HEK293 (cell line): ENCODE measurements around the gene APOE.

ENCODE experiments used
- CTCF ChIA-PET: fragments of 350-600 bp; formaldehyde crosslinking; extraction: SDS; loops from one replicate; lab custom pipeline; 2021; ENCODE audit warnings: antibody characterized with exemption; lab: Yijun Ruan, JAX
- POLR2A ChIA-PET: fragments of 300-600 bp; formaldehyde crosslinking; extraction: SDS; loops from one replicate; lab custom pipeline; 2020; ENCODE audit warnings: antibody characterized with exemption, inconsistent platforms; lab: Yijun Ruan, JAX
- H3K27ac ChIP-seq: fragments of 200-500 bp; sonication (Bioruptor generic); 2 replicates; pipeline ENCODE4 v1.5.1; 2014; ENCODE audit warnings: low read depth, low read length, control low read depth, inconsistent platforms; ENCODE audit errors: extremely low read depth
- H3K36me3 ChIP-seq, 2 experiments: fragments of 200-500 bp in 1 of 2; sonication (Bioruptor generic) in 1 of 2; 1 replicate in 1 of 2; 2 replicates in 1 of 2; pipeline ENCODE4 v1.5.1; 2014 to 2017; ENCODE audit warnings: inconsistent platforms in 2 of 2, low read length in 2 of 2; ENCODE audit not compliant: control insufficient read depth in 2 of 2, insufficient read depth in 1 of 2
- H3K4me1 ChIP-seq: fragments of 200-500 bp; sonication (Bioruptor generic); 2 replicates; pipeline ENCODE4 v1.5.1; 2014; ENCODE audit warnings: mild to moderate bottlenecking, low read length, inconsistent platforms; ENCODE audit not compliant: control insufficient read depth, insufficient read depth
- H3K4me3 ChIP-seq: 2 replicates; pipeline ENCODE4 v1.5.1; 2011; ENCODE audit warnings: low read depth, mild to moderate bottlenecking, control low read depth, low read length, moderate library complexity
- H3K9me3 ChIP-seq: fragments of 200-500 bp; sonication (Bioruptor generic); 2 replicates; pipeline ENCODE4 v1.5.1; 2014; ENCODE audit warnings: low read depth, low read length, inconsistent platforms; ENCODE audit not compliant: control insufficient read depth, insufficient read depth
- FEZF1 ChIP-seq: fragments of 450-650 bp; formaldehyde crosslinking; IDR thresholded peaks from 2 replicates; pipeline ENCODE4 v1.5.1; 2016; ENCODE audit warnings: missing biosample characterization, missing genetic modification characterization
- OSR2 ChIP-seq: fragments of 450-650 bp; formaldehyde crosslinking; IDR thresholded peaks from 2 replicates; pipeline ENCODE4 v1.5.1; 2016; ENCODE audit warnings: missing biosample characterization, missing genetic modification characterization
- SCRT1 ChIP-seq: fragments of 450-650 bp; formaldehyde crosslinking; IDR thresholded peaks from 2 replicates; pipeline ENCODE4 v1.5.1; 2016; ENCODE audit warnings: missing biosample characterization, missing genetic modification characterization, borderline replicate concordance
- TCF7L2 ChIP-seq: IDR thresholded peaks from 2 replicates; pipeline ENCODE4 v1.6.1; 2011; ENCODE audit warnings: low read depth, mild to moderate bottlenecking, inconsistent platforms, low read length, moderate library complexity, borderline replicate concordance
- ZNF114 ChIP-seq: fragments of 450-650 bp; formaldehyde crosslinking; IDR thresholded peaks from 2 replicates; pipeline ENCODE4 v1.5.0; 2017; ENCODE audit warnings: missing biosample characterization, missing genetic modification characterization
- ZNF274 ChIP-seq, 2 experiments: fragments of 200-500 bp in 1 of 2; fragments of 450-650 bp in 1 of 2; sonication (Bioruptor generic) in 1 of 2; formaldehyde crosslinking in 1 of 2; IDR thresholded peaks; 2 replicates each; pipeline versions ENCODE4 v1.5.1 to v1.6.1; 2014 to 2016; ENCODE audit warnings: borderline replicate concordance in 1 of 2, inconsistent platforms in 1 of 2, low read length in 1 of 2, missing biosample characterization in 1 of 2, missing genetic modification characterization in 1 of 2
- ZNF544 ChIP-seq: fragments of 450-650 bp; formaldehyde crosslinking; IDR thresholded peaks from 2 replicates; pipeline ENCODE4 v1.5.0; 2017; ENCODE audit warnings: missing biosample characterization, missing genetic modification characterization
- ZNF623 ChIP-seq: fragments of 450-650 bp; formaldehyde crosslinking; IDR thresholded peaks from 2 replicates; pipeline ENCODE4 v1.5.1; 2016; ENCODE audit warnings: missing biosample characterization, missing genetic modification characterization
- ZNF626 ChIP-seq: fragments of 450-650 bp; sonication (Bioruptor Pico); formaldehyde crosslinking; IDR thresholded peaks from 2 replicates; pipeline ENCODE4 v1.5.1; 2018; ENCODE audit warnings: missing biosample characterization, missing genetic modification characterization, inconsistent platforms
- TF ChIP-seq, protein P1 (sequence below): fragments of 450-650 bp; formaldehyde crosslinking; IDR thresholded peaks from 2 replicates; pipeline ENCODE4 v1.5.1; 2016; ENCODE audit warnings: missing biosample characterization, missing genetic modification characterization
- TF ChIP-seq, protein P2 (sequence below): sonication (generic); formaldehyde crosslinking; IDR thresholded peaks from 2 replicates; pipeline ENCODE4 v1.8.1; 2022; ENCODE audit warnings: mild to moderate bottlenecking, moderate library complexity, missing genetic modification reagents
- TF ChIP-seq, protein P3 (sequence below): fragments of 450-650 bp; formaldehyde crosslinking; conservative IDR thresholded peaks from 2 replicates; pipeline ENCODE4 v1.5.1; 2016; ENCODE audit warnings: low read depth, missing biosample characterization, missing genetic modification characterization

The APOE gene

DNA sequence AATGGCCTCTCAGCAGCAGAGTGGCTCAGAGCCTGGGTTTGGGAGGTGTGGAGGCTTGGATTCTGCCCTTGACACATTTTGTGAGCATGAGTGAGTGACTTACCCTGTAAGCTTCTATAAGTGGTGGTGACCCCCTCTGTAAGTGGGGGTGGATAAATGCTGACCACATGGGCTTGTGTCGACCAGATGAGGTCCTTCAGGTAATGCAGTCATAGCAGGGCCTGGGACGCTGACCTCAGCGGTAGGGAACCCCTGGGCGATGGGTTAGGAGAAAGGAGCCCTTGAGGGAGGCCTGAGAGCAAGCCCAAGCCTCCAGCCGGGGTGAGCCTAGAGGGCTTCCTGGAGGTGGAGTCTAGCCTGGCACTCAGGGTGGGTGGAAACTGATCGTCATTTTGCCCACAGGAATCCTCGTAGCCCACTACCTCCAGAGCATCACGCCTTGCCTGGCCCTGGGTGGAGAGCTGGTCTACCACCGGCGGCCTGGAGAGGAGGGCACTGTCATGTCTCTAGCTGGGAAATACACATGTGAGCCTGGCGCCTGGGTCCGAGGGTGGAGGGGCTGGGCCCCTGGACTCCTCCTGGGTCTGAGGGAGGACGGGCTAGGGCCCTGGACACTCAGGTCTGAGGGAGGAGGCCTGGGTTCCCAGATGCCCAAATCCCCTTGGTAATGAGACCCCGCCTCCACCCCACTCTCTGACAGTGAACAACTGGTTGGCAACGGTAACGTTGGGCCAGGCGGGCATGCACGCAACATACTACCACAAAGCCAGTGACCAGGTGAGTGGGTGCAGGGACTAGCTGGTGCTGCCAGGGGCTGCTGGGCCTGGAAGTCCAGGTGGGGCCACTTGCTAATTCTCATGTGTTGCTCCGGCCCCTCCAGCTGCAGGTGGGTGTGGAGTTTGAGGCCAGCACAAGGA, 5.0 kb upstream of the APOE start:
- peaks cover 41 to 61% of the 10 kb centered on the region in 2 experiments for H3K36me3 ChIP-seq
- no peaks in the 10 kb centered on the region for H3K9me3 ChIP-seq
- ChIA-PET POLR2A (interaction anchor here (0.7 to 2.2 kb wide), 3 partner anchors 10 to 116 kb away, joined by 3 to 10 read pairs (median 4); no protein-coding TSS in a partner anchor), CTCF (interaction anchor here (0.6 to 0.7 kb wide), 2 partner anchors 8 to 117 kb away, joined by 3 to 4 read pairs; no protein-coding TSS in a partner anchor)
- peaks cover 4% of the 10 kb centered on the region; the same call in 1 of the 2 replicates for H3K4me1 ChIP-seq
- H3K27ac ChIP-seq, result no peak overlapping the region
- TF ChIP-seq FEZF1 (tag by site-specific recombination) (no peak), ZNF626 (tag by site-specific recombination) (no peak), SCRT1 (tag by site-specific recombination) (no peak), ZNF544 (no peak)
- TF ChIP-seq, protein P1, sequence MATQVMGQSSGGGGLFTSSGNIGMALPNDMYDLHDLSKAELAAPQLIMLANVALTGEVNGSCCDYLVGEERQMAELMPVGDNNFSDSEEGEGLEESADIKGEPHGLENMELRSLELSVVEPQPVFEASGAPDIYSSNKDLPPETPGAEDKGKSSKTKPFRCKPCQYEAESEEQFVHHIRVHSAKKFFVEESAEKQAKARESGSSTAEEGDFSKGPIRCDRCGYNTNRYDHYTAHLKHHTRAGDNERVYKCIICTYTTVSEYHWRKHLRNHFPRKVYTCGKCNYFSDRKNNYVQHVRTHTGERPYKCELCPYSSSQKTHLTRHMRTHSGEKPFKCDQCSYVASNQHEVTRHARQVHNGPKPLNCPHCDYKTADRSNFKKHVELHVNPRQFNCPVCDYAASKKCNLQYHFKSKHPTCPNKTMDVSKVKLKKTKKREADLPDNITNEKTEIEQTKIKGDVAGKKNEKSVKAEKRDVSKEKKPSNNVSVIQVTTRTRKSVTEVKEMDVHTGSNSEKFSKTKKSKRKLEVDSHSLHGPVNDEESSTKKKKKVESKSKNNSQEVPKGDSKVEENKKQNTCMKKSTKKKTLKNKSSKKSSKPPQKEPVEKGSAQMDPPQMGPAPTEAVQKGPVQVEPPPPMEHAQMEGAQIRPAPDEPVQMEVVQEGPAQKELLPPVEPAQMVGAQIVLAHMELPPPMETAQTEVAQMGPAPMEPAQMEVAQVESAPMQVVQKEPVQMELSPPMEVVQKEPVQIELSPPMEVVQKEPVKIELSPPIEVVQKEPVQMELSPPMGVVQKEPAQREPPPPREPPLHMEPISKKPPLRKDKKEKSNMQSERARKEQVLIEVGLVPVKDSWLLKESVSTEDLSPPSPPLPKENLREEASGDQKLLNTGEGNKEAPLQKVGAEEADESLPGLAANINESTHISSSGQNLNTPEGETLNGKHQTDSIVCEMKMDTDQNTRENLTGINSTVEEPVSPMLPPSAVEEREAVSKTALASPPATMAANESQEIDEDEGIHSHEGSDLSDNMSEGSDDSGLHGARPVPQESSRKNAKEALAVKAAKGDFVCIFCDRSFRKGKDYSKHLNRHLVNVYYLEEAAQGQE (tag by site-specific recombination), result no peak
- no peak overlapping the region for H3K4me3 ChIP-seq

DNA sequence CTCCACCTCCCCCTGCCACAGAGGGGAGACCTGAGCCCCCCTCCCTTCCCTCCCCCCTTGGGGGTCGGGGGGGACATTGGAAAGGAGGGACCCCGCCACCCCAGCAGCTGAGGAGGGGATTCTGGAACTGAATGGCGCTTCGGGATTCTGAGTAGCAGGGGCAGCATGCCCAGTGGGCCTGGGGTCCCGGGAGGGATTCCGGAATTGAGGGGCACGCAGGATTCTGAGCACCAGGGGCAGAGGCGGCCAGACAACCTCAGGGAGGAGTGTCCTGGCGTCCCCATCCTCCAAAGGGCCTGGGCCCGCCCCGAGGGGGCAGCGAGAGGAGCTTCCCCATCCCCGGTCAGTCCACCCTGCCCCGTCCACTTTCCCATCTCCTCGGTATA, 2.4 kb upstream of the APOE start:
- no peak overlapping the region for H3K27ac ChIP-seq
- peaks cover 25 to 35% of the 10 kb centered on the region in 2 experiments; a peak in 2 of 3 replicates for H3K36me3 ChIP-seq
- no peaks in the 10 kb centered on the region for H3K9me3 ChIP-seq
- ChIA-PET CTCF (interaction anchor here (0.6 to 5.0 kb wide), 24 partner anchors 8 to 707 kb away, joined by 3 to 101 read pairs (median 4); partner anchors contain the start of genes APOC1, APOC2, CLPTM1 and TOMM40), POLR2A (no interaction called here)
- no peak overlapping the region for H3K4me3 ChIP-seq
- TF ChIP-seq, protein P2, sequence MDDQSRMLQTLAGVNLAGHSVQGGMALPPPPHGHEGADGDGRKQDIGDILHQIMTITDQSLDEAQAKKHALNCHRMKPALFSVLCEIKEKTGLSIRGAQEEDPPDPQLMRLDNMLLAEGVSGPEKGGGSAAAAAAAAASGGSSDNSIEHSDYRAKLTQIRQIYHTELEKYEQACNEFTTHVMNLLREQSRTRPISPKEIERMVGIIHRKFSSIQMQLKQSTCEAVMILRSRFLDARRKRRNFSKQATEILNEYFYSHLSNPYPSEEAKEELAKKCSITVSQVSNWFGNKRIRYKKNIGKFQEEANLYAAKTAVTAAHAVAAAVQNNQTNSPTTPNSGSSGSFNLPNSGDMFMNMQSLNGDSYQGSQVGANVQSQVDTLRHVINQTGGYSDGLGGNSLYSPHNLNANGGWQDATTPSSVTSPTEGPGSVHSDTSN (CRISPR knock-in tag), result no peak
- no peak for TF ChIP-seq TCF7L2
- TF ChIP-seq OSR2, result no peak
- TF ChIP-seq ZNF274 (IDR thresholded peaks at IDR 0.05; ENCODE audit: low read length), result no peak
- no peak for TF ChIP-seq ZNF274 (tag by site-specific recombination; IDR thresholded peaks at IDR 0.05; ENCODE audit: borderline replicate concordance)
- TF ChIP-seq, protein P3, sequence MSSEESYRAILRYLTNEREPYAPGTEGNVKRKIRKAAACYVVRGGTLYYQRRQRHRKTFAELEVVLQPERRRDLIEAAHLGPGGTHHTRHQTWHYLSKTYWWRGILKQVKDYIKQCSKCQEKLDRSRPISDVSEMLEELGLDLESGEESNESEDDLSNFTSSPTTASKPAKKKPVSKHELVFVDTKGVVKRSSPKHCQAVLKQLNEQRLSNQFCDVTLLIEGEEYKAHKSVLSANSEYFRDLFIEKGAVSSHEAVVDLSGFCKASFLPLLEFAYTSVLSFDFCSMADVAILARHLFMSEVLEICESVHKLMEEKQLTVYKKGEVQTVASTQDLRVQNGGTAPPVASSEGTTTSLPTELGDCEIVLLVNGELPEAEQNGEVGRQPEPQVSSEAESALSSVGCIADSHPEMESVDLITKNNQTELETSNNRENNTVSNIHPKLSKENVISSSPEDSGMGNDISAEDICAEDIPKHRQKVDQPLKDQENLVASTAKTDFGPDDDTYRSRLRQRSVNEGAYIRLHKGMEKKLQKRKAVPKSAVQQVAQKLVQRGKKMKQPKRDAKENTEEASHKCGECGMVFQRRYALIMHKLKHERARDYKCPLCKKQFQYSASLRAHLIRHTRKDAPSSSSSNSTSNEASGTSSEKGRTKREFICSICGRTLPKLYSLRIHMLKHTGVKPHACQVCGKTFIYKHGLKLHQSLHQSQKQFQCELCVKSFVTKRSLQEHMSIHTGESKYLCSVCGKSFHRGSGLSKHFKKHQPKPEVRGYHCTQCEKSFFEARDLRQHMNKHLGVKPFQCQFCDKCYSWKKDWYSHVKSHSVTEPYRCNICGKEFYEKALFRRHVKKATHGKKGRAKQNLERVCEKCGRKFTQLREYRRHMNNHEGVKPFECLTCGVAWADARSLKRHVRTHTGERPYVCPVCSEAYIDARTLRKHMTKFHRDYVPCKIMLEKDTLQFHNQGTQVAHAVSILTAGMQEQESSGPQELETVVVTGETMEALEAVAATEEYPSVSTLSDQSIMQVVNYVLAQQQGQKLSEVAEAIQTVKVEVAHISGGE (tag by site-specific recombination), result no peak
- TF ChIP-seq ZNF114 (tag by site-specific recombination), result no peak
- TF ChIP-seq ZNF623 (tag by site-specific recombination), result no peak
- peaks cover 6% of the 10 kb centered on the region; the same call in 1 of the 2 replicates for H3K4me1 ChIP-seq
